ENCODE measurements around the gene CCRL2. TPM values are rescaled to one million over a fixed set of nuclear protein-coding genes. Genes with fewer than 3 reads are reported as not detected.

Gene CCRL2
- total and polyA plus RNA-seq, 2 of the 8 experiments (the other 6 are each of a cell fraction or from before 2014, with no cell fraction given), result not detected

GRCh38 chr3:46438831-46439230 is 31.8 kb downstream of the CCRL2 start (continued):
- TF ChIP-seq, protein P1, sequence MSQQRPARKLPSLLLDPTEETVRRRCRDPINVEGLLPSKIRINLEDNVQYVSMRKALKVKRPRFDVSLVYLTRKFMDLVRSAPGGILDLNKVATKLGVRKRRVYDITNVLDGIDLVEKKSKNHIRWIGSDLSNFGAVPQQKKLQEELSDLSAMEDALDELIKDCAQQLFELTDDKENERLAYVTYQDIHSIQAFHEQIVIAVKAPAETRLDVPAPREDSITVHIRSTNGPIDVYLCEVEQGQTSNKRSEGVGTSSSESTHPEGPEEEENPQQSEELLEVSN (IDR thresholded peaks at IDR 0.05), result no peak
- TF ChIP-seq RBBP5 (IDR thresholded peaks at IDR 0.05; ENCODE audit: borderline replicate concordance, low read depth, low read length) (no peak), SP1 (IDR thresholded peaks at IDR 0.05; ENCODE audit: low read depth, low read length) (no peak)

Measured in H1 (cell line).